SK-MEL-5 (cell line): ENCODE results near the gene SLC22A4. TPM values are rescaled to one million over a fixed set of nuclear protein-coding genes. Genes with fewer than 3 reads are reported as not detected.

ENCODE experiments used
- DNase-seq: peaks from one replicate; pipeline ENCODE4 v3.0.0-alpha.2; 2016; ENCODE audit warnings: low read depth, low spot score
- in situ Hi-C: cut with HindIII; loops from 2 replicates; pipeline ENCODE4 v1.10.0; 2016; ENCODE audit warnings: low sequenced_read_pairs, high pct_unique_total_duplicates, low pct_unique_long_range_greater_than_20kb
- polyA plus RNA-seq, 2 experiments: library from polyadenylated mRNA; depleted of rRNA; stranded (reverse); fragments of >200 nt; gene quantifications; 2 replicates each; pipeline ENCODE4 v1.2.3, GENCODE V29; 2015
- total RNA-seq: library from RNA; depleted of rRNA; stranded (reverse); fragments of >200 nt; shearing (Covaris generic); gene quantifications from 2 replicates; pipeline ENCODE4 v1.2.3, GENCODE V29; 2014; rRNA removed

The SLC22A4 gene
- total RNA-seq, result 0.61 and 0.66 TPM in 2 replicates
- polyA plus RNA-seq (2015; cell fraction: cytosol; rRNA removed), result 0.40 TPM in 1 of 2 replicates, not detected in the other
- polyA plus RNA-seq (2015; cell fraction: nucleus; rRNA removed), result 0.22 and 0.84 TPM in 2 replicates

- in situ Hi-C loops, result no loop called here
- peak; percentile 91 for DNase-seq
Measured at GRCh38 chr5:132293992-132294727, at the start of gene SLC22A4. SLC22A4 (plus strand) TSS chr5:132294394; CDS start chr5:132294617, 223 bp downstream.

GRCh38 chr5:132245593-132245992, 48.6 kb upstream of the SLC22A4 start:
- no peak for DNase-seq
- in situ Hi-C loops, result no loop called here

GRCh38 chr5:132246806-132247205, 47.4 kb upstream of the SLC22A4 start:
- no peak for DNase-seq
- in situ Hi-C loops, result no loop called here

- DNase-seq, result no peak
- in situ Hi-C loops, result no loop called here
Measured at GRCh38 chr5:132250547-132250946, 43.6 kb upstream of the SLC22A4 start.

- DNase-seq, result no peak
- in situ Hi-C loops, result no loop called here
Measured at GRCh38 chr5:132251220-132251725, 42.9 kb upstream of the SLC22A4 start.

- DNase-seq, result no peak
- in situ Hi-C loops, result no loop called here
Measured at GRCh38 chr5:132253008-132253441, 41.2 kb upstream of the SLC22A4 start.

GRCh38 chr5:132253452-132254320, 40.5 kb upstream of the SLC22A4 start:
- DNase-seq, result no peak
- in situ Hi-C loops, result no loop called here

GRCh38 chr5:132254321-132254977, 39.7 kb upstream of the SLC22A4 start:
- no peak for DNase-seq
- in situ Hi-C loops, result no loop called here

- DNase-seq, result no peak
- in situ Hi-C loops, result no loop called here
Measured at GRCh38 chr5:132256086-132256782, 38.0 kb upstream of the SLC22A4 start.

- no peak for DNase-seq
- in situ Hi-C loops, result no loop called here
Measured at GRCh38 chr5:132256783-132257130, 37.4 kb upstream of the SLC22A4 start.

- in situ Hi-C loops, result no loop called here
Measured at GRCh38 chr5:132257131-132258101, 36.8 kb upstream of the SLC22A4 start, which contains the start of gene PDLIM4. PDLIM4 (plus strand) TSS chr5:132257696; CDS start chr5:132257735, 39 bp downstream.

GRCh38 chr5:132258102-132259068, 35.8 kb upstream of the SLC22A4 start:
- in situ Hi-C loops, result no loop called here

More at GRCh38 chr5:132257131-132258101, 36.8 kb upstream of the SLC22A4 start, which contains the start of gene PDLIM4:
- DNase-seq, result no peak

GRCh38 chr5:132259069-132259851, 34.9 kb upstream of the SLC22A4 start:
- DNase-seq, result no peak
- in situ Hi-C loops, result no loop called here

More at GRCh38 chr5:132258102-132259068, 35.8 kb upstream of the SLC22A4 start:
- no peak for DNase-seq

GRCh38 chr5:132260051-132260450, 34.1 kb upstream of the SLC22A4 start:
- no peak for DNase-seq

More at GRCh38 chr5:132260051-132260450, 34.1 kb upstream of the SLC22A4 start:
- in situ Hi-C loops, result no loop called here
